HCT116 (cell line): Measurements from ENCODE around the gene CNTN4. TPM values are rescaled to one million over a fixed set of nuclear protein-coding genes. Genes with fewer than 3 reads are reported as not detected.

Experiments
- ATAC-seq: fragments of 200-7000 bp; cut with Tn5 transposase; 2 replicates; pipeline ENCODE4 v1.9.1; 2020; ENCODE audit warnings: mild to moderate bottlenecking, moderate library complexity
- BruUV-seq: library from RNA; stranded (reverse); fragments of 400-500 nt; replicated peaks from 2 replicates; lab custom pipeline; 2021; lab: Mats Ljungman, UMichigan
- CTCF ChIA-PET: fragments of 300-600 bp; sonication (Branson Sonifier 250); formaldehyde crosslinking; loops from one replicate; lab custom pipeline; 2021; ENCODE audit warnings: antibody characterized with exemption; lab: Charles Lee
- POLR2A ChIA-PET: fragments of 300-600, 350-600 bp; sonication (Branson Sonifier 250); formaldehyde crosslinking; loops from one replicate; lab custom pipeline; 2021; ENCODE audit warnings: antibody characterized with exemption; lab: Charles Lee
- RAD21 ChIA-PET, 2 experiments: fragments of 300-600 bp; sonication (Branson Sonifier 250); formaldehyde crosslinking; loops; one replicate each; lab custom pipeline; 2023; ENCODE audit warnings: low total read pairs in 2 of 2; ENCODE audit not compliant: uncharacterized antibody in 2 of 2, unreplicated experiment in 2 of 2, low non-redundant PET in 1 of 2; lab: Charles Lee
- DNase-seq: peaks from one replicate; pipeline ENCODE4 v3.0.0-alpha.2; 2010; ENCODE audit warnings: low read depth, low spot score
- H2AFZ ChIP-seq: fragments of 200-600 bp; shearing (Covaris generic), sonication (generic); 2 replicates; pipeline ENCODE4 v1.6.1; 2017; ENCODE audit warnings: low read depth, mixed run types, mixed read lengths, antibody characterized with exemption, low read length; ENCODE audit not compliant: poor library complexity, severe bottlenecking
- H3K27ac ChIP-seq: 2 replicates; pipeline ENCODE4 v1.5.1; 2012; ENCODE audit warnings: low read depth, low read length
- H3K27me3 ChIP-seq: fragments of 200-600 bp; sonication (generic); 2 replicates; pipeline ENCODE4 v1.6.1; 2016; ENCODE audit warnings: mixed run types, low read length, mixed read lengths; ENCODE audit not compliant: insufficient read depth
- H3K36me3 ChIP-seq, 2 experiments: fragments of 200-500 bp in 1 of 2; fragments of 200-600 bp in 1 of 2; sonication (Bioruptor generic) in 1 of 2; sonication (generic) in 1 of 2; 2 replicates each; pipeline versions ENCODE4 v1.5.1 to v1.6.1; 2014 to 2016; ENCODE audit warnings: low read length in 2 of 2, inconsistent platforms in 1 of 2, mixed read lengths in 1 of 2, mixed run types in 1 of 2; ENCODE audit not compliant: insufficient read depth in 2 of 2, control insufficient read depth in 1 of 2
- H3K4me1 ChIP-seq, 2 experiments: fragments of 200-600 bp in 1 of 2; sonication (generic) in 1 of 2; 2 replicates each; pipeline versions ENCODE4 v1.5.1 to v1.6.1; 2012 to 2017; ENCODE audit warnings: low read length in 2 of 2, inconsistent platforms in 1 of 2, mild to moderate bottlenecking in 1 of 2, mixed read lengths in 1 of 2, mixed run types in 1 of 2, moderate library complexity in 1 of 2; ENCODE audit not compliant: insufficient read depth in 2 of 2, control insufficient read depth in 1 of 2
- H3K4me2 ChIP-seq: fragments of 200-600 bp; sonication (generic); 2 replicates; pipeline ENCODE4 v1.6.1; 2017; ENCODE audit warnings: mixed run types, low read length, mixed read lengths
- H3K4me3 ChIP-seq, 2 experiments: fragments of 200-600 bp in 1 of 2; sonication (generic) in 1 of 2; replicated peaks in 1 of 2; 2 replicates each; pipeline ENCODE4 v1.5.1; 2011 to 2016; ENCODE audit warnings: low read length in 2 of 2, control low read depth in 1 of 2, low read depth in 1 of 2, mild to moderate bottlenecking in 1 of 2, mixed read lengths in 1 of 2, mixed run types in 1 of 2
- H3K79me2 ChIP-seq: fragments of 200-600 bp; sonication (generic); 2 replicates; pipeline ENCODE4 v1.6.1; 2017; ENCODE audit warnings: mild to moderate bottlenecking, mixed run types, low read length, moderate library complexity, mixed read lengths; ENCODE audit not compliant: insufficient read depth
- H3K9ac ChIP-seq: fragments of 200-600 bp; sonication (generic); 2 replicates; pipeline ENCODE4 v1.6.1; 2016; ENCODE audit warnings: low read length, mixed read lengths
- H3K9me2 ChIP-seq: fragments of 200-600 bp; sonication (generic), shearing (Covaris generic); 2 replicates; pipeline ENCODE4 v1.6.1; 2017; ENCODE audit warnings: mixed run types, mild to moderate bottlenecking, moderate library complexity; ENCODE audit not compliant: insufficient read depth
- H3K9me3 ChIP-seq, 2 experiments: fragments of 200-500 bp in 1 of 2; fragments of 200-600 bp in 1 of 2; sonication (Bioruptor generic) in 1 of 2; sonication (generic) in 1 of 2; 2 replicates each; pipeline ENCODE4 v1.6.1; 2014 to 2017; ENCODE audit warnings: low read length in 2 of 2, mixed read lengths in 2 of 2, inconsistent platforms in 1 of 2, low read depth in 1 of 2, mild to moderate bottlenecking in 1 of 2, mixed run types in 1 of 2, moderate library complexity in 1 of 2; ENCODE audit not compliant: control insufficient read depth in 1 of 2, insufficient read depth in 1 of 2
- H4K20me1 ChIP-seq: fragments of 200-600 bp; sonication (generic), shearing (Covaris generic); 2 replicates; pipeline ENCODE4 v1.6.1; 2017; ENCODE audit warnings: mixed run types, mild to moderate bottlenecking, moderate library complexity; ENCODE audit not compliant: insufficient read depth
- EGR1 ChIP-seq: IDR thresholded peaks from 2 replicates; pipeline ENCODE4 v1.6.1; 2012; ENCODE audit warnings: low read depth
- FOSL1 ChIP-seq: IDR thresholded peaks from 2 replicates; pipeline ENCODE4 v1.6.1; 2012; ENCODE audit warnings: low read depth
- POLR2A ChIP-seq: IDR thresholded peaks from 2 replicates; pipeline ENCODE4 v1.7.0; 2011; ENCODE audit warnings: borderline replicate concordance; ENCODE audit not compliant: insufficient read depth, insufficient read length; ENCODE audit errors: extremely low read depth
- RAD21 ChIP-seq: IDR thresholded peaks from 2 replicates; pipeline ENCODE4 v1.6.1; 2012; ENCODE audit warnings: low read depth, mild to moderate bottlenecking
- REST ChIP-seq: IDR thresholded peaks from 2 replicates; pipeline ENCODE4 v1.6.1; 2012; ENCODE audit warnings: low read depth
- SIN3A ChIP-seq: IDR thresholded peaks from 2 replicates; pipeline ENCODE4 v1.6.1; 2012; ENCODE audit warnings: low read depth
- SP1 ChIP-seq: IDR thresholded peaks from 2 replicates; pipeline ENCODE4 v1.6.1; 2012; ENCODE audit warnings: low read depth
- YY1 ChIP-seq: IDR thresholded peaks from 2 replicates; pipeline ENCODE4 v1.6.1; 2011; ENCODE audit warnings: low read length, low read depth, moderate library complexity, mild to moderate bottlenecking; ENCODE audit not compliant: insufficient replicate concordance; ENCODE audit errors: extremely low read depth
- intact Hi-C: fragments of 100-400 bp; cut with micrococcal nuclease; formaldehyde crosslinking; loops from 2 replicates; pipeline ENCODE4 v1.10.0; 2022
- total RNA-seq: library from RNA; stranded (reverse); gene quantifications from one replicate; pipeline ENCODE4 v1.2.1, GENCODE V29; 2021; ENCODE audit not compliant: unreplicated experiment

The CNTN4 gene
- total RNA-seq, 1 experiment from 2014 or later: not detected

- Histone ChIP-seq H3K9me3 (no peaks in the 10 kb centered on the region), H3K9ac (no peak overlapping the region), H3K27me3 (peaks cover 13% of the 10 kb centered on the region), H3K79me2 (no peaks in the 10 kb centered on the region), H3K36me3 (no peaks in the 10 kb centered on the region), H2AFZ (no peak overlapping the region), H3K9me2 (no peaks in the 10 kb centered on the region), H3K4me1 (no peaks in the 10 kb centered on the region), H4K20me1 (no peaks in the 10 kb centered on the region), H3K27ac (no peak overlapping the region), H3K4me2 (no peak overlapping the region), H3K4me3 (no peak overlapping the region)
- ChIA-PET RAD21 (no interaction called here), CTCF (no interaction called here), POLR2A (no interaction called here)
- TF ChIP-seq REST (no peak), RAD21 (no peak), POLR2A (no peak), EGR1 (no peak), YY1 (no peak), SP1 (no peak), SIN3A (no peak)
- intact Hi-C loops: no loop called here
- ATAC-seq (no peak), DNase-seq (no peak)
- BruUV-seq: no TSS peak
Observed at GRCh38 chr3:3086239-3086638, 987.6 kb downstream of the CNTN4 start.

GRCh38 chr3:3087279-3087678, 988.6 kb downstream of the CNTN4 start:
- TF ChIP-seq FOSL1: no peak
- POLR2A ChIA-PET: no interaction called here

More at GRCh38 chr3:3087279-3087678, 988.6 kb downstream of the CNTN4 start:
- Histone ChIP-seq H3K4me2 (no peak overlapping the region), H3K27me3 (peaks cover 6% of the 10 kb centered on the region; the same call in 1 of the 2 replicates), H4K20me1 (no peaks in the 10 kb centered on the region), H2AFZ (no peak overlapping the region), H3K4me3 (no peak overlapping the region), H3K9ac (no peak overlapping the region), H3K27ac (no peak overlapping the region), H3K4me1 (no peaks in the 10 kb centered on the region), H3K9me2 (no peaks in the 10 kb centered on the region), H3K79me2 (no peaks in the 10 kb centered on the region), H3K36me3 (no peaks in the 10 kb centered on the region), H3K9me3 (no peaks in the 10 kb centered on the region)
- no peak for ATAC-seq
- BruUV-seq: no TSS peak
- DNase-seq: no peak
- ChIA-PET RAD21 (no interaction called here), CTCF (no interaction called here)
- intact Hi-C loops: no loop called here
